GM18868 (cell line): ENCODE data around the gene MBNL1.

Experiments
- ATAC-seq: cut with Tn5 transposase; IDR thresholded peaks from one replicate; pipeline ENCODE4 v1.9.1; 2021; ENCODE audit warnings: mild to moderate bottlenecking, moderate library complexity; ENCODE audit not compliant: unreplicated experiment

Gene MBNL1

GRCh38 chr3:152268555-152269055, at the start of gene MBNL1:
TSS of gene MBNL1 (plus strand) at chr3:152268929. CDS start at chr3:152300194, 31,265 bp downstream.
- peak; percentile 66 for ATAC-seq

GRCh38 chr3:152219216-152219615, 49.5 kb upstream of the MBNL1 start:
- ATAC-seq, result no peak

- ATAC-seq, result no peak
Measured at GRCh38 chr3:152219769-152220255, 48.9 kb upstream of the MBNL1 start.

- ATAC-seq, result no peak
Measured at GRCh38 chr3:152222327-152222726, 46.4 kb upstream of the MBNL1 start.

GRCh38 chr3:152225201-152225600, 43.5 kb upstream of the MBNL1 start:
- ATAC-seq, result no peak

GRCh38 chr3:152226176-152226575, 42.6 kb upstream of the MBNL1 start:
- ATAC-seq, result no peak

GRCh38 chr3:152227027-152227426, 41.7 kb upstream of the MBNL1 start:
- no peak for ATAC-seq

- no peak for ATAC-seq
Measured at GRCh38 chr3:152229692-152230091, 39.0 kb upstream of the MBNL1 start.

GRCh38 chr3:152230370-152230769, 38.4 kb upstream of the MBNL1 start:
- no peak for ATAC-seq

GRCh38 chr3:152232001-152232400, 36.7 kb upstream of the MBNL1 start:
- ATAC-seq, result no peak

GRCh38 chr3:152232679-152233078, 36.0 kb upstream of the MBNL1 start:
- ATAC-seq, result no peak

- ATAC-seq, result no peak
Measured at GRCh38 chr3:152234657-152235375, 33.9 kb upstream of the MBNL1 start.

GRCh38 chr3:152235709-152236298, 32.9 kb upstream of the MBNL1 start:
- ATAC-seq, result no peak

GRCh38 chr3:152236716-152237115, 32.0 kb upstream of the MBNL1 start:
- no peak for ATAC-seq

GRCh38 chr3:152241142-152242017, 27.3 kb upstream of the MBNL1 start:
- peak; percentile 36 for ATAC-seq

GRCh38 chr3:152243301-152243711, 25.4 kb upstream of the MBNL1 start:
- peak; percentile 73 for ATAC-seq

- ATAC-seq, result peak; percentile 48
Measured at GRCh38 chr3:152243721-152244516, 24.8 kb upstream of the MBNL1 start.

GRCh38 chr3:152244517-152244888, 24.2 kb upstream of the MBNL1 start:
- no peak for ATAC-seq

GRCh38 chr3:152245498-152246170, 23.1 kb upstream of the MBNL1 start:
- no peak for ATAC-seq

GRCh38 chr3:152251916-152252315, 16.8 kb upstream of the MBNL1 start:
- no peak for ATAC-seq
